ENCODE data around the gene CDC123.
"Not testable (repeated sequence)": the region's sequence is repeated elsewhere in the genome, so short reads cannot be mapped to it uniquely, and the experiment has no call there.

CDC123 gene

DNA sequence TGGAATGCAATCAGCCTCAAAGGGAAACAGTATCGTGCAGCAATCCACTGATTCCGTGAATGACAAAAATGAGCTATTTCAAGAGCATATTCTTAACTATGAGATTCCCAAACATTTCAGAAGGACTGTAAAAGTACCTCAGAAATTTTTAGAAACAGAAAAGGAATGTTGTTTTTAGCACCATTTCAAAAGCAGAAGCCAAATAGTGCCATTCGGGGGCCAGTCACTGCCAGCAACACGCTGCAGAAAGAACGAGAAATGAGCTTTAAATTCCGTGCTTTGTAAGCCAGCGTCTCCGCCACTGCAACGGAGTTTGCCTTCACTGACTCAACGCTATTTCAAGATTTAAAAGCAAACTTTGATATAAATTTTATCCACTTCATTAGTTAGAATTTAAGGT lies 6.6 kb upstream of the CDC123 start:
- in situ Hi-C loops (cut with HindIII; ENCODE audit: low sequenced_read_pairs) = no loop called here

DNA sequence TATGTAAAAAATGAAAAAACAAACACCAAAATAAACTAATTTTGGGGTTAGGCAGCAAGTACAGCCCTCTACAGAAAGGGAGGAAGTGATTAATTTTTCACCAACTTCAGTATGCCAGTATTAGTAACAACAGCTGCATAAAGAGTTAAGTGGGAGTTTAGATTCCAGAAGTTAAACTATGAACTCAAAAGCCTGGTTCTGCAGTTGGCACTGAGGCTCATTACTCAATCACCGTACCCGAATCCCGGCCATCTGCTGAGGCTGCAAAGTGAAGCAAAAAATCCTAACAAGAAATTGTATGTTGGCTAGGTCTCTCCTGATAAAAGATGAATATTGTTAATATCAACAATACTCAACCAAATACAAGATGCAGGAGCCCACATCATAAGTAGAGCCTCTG lies 4.3 kb upstream of the CDC123 start:
- in situ Hi-C loops (cut with HindIII; ENCODE audit: low sequenced_read_pairs) = no loop called here

DNA sequence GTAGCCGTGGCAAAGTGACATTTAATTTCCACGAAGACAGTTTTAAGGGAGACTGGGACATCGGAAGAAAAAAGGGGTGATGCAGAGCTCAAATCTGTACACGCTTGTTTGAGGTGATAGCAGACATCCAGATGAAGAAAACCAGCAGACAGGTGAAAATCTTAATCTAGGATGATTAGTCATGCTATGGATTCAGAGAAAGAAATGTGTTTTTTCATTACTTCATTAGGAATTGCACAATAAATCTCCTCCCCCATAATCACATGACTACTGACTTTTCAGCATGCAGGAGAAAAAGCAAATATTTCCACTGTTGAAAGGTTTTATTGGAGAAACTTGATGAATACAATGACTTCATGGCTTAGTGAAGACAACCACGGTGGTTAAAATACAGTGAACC lies 2.8 kb upstream of the CDC123 start:
- in situ Hi-C loops (cut with HindIII; ENCODE audit: low sequenced_read_pairs) = no loop called here

DNA sequence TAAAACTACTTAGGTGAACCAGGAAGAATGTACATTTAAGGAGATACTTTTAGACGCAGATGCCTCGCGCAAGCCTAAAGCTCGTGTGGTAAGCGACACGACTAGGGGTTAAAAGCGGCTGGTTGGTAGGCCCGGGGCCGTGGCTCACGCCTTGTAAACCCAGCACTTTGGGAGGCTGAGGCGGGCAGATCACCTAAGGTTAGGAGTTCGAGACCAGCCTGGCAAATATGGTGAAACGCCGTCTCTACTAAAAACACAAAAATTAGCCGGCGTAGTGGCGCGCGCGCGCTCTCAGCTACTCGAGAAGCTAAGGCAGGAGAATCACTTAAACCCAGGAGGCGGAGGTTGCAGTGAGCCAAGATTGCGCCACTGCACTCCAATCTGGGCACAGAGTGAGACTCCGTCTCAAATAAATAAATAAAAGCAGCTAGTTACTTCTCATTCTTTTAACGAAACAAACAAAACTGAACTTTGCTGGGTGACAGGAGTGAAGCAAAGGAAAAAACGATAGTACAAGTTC lies 1.2 kb upstream of the CDC123 start:
- in situ Hi-C loops (cut with HindIII; ENCODE audit: low sequenced_read_pairs) = no loop called here

DNA sequence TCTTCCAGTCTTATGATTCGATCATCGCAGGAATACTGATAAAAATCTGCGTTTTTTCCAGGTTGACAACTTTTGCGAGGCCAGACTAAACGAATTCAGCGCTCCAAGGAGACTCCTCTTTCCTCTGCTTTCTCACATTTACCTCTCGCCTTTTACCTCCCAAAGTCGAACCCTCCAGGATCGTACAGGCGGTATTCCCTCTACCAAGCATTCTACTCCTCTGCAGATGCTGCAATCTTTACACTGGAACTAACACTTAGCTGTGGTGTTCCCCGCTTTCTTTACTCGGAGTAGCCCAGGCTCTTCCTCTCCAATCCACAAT lies 746 bp upstream of the CDC123 start:
- in situ Hi-C loops (cut with HindIII; ENCODE audit: low sequenced_read_pairs) = no loop called here

DNA sequence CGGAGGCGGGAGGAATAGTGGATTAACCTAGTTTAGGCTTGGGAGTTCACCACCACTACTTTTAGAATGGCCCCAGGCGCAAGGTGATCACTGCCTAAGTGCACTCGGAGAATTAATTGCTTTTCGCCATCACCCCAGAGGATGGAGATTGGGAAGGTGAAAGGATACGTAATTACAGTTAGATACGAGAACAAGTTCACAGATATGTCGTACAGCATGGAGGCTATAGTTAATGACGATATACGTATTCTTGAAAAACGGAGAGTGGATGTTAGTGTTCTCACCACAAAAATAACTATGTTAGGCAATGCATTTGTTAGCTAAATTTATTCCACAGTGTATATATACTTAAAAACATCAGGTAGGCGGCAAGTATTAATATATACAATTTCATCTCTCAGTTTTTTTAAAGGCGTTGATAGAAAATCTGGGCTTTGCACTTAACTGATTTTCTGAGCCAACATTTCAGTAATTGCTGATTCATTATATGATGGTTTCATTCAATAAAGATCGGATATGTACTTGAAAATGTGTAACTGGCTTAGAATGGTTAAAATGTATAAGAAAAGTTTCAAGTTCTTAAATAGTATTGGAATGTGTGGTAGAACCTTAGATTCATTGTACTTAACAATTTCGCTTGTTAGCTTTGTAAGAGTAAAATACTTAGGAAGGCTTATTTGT lies 683 bp downstream of the CDC123 start:
- in situ Hi-C loops (cut with HindIII; ENCODE audit: low sequenced_read_pairs) = no loop called here

DNA sequence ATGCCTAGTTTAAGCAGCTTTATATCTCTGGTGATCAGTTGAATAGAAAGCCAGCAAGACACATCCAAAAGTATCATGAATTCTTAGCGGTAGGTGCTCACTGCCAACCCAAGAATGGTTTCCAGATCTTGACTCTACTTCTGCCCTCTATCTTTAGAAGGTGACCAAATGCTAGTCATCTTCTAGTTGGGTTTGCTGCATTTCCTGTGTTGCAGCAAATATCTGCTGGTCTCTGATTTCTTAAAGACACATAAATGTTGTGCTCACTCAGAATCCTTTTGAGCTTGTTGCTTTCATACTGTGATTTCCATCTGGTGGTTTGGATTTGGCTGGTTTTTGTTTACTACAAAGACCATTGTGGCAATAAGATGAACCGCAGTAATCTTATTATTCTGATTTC lies 2.2 kb downstream of the CDC123 start:
- in situ Hi-C loops (cut with HindIII; ENCODE audit: low sequenced_read_pairs) = no loop called here

DNA sequence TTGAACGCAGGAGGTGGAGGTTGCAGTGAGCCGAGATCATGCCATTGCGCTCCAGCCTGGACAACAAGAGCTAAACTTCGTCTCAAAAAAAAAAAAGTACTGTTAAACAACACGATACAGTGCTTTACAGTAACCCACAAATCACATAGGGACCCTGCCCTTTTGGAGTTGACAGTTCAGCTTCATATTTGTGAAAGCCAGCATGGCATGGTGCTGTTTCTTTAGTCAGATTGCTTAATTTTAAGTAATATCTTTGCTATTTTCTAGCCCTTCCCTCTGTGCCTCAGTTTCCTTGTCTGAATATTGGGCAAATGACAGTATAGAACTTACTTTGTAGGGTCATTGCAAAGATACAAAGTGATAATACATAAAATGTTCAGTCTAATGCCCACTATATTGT lies 4.9 kb downstream of the CDC123 start:
- in situ Hi-C loops (cut with HindIII; ENCODE audit: low sequenced_read_pairs) = loop anchor here (5.0 kb wide), 1 partner anchor 39 kb away; no protein-coding TSS in a partner anchor

DNA sequence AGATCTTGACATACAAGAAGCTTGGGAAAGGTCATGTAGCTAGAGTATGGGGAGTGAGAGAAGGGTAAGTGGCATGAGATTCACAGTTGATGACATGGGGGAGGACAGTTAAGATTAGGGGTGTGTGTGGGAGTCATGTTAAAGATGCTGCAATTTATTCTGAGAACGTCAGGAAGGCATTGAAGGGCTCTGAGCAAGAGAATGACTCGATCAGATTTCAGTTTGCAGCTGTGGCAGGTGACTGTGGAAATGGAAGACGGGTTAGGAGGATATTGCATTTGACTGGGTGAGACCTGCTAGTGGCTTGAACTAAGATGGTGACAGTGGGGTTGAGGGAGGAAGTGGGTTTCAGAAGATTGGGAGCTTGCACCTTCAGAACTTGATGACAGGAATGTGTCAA lies 5.6 kb downstream of the CDC123 start:
- in situ Hi-C loops (cut with HindIII; ENCODE audit: low sequenced_read_pairs) = loop anchor here (5.0 kb wide), 1 partner anchor 39 kb away; no protein-coding TSS in a partner anchor

DNA sequence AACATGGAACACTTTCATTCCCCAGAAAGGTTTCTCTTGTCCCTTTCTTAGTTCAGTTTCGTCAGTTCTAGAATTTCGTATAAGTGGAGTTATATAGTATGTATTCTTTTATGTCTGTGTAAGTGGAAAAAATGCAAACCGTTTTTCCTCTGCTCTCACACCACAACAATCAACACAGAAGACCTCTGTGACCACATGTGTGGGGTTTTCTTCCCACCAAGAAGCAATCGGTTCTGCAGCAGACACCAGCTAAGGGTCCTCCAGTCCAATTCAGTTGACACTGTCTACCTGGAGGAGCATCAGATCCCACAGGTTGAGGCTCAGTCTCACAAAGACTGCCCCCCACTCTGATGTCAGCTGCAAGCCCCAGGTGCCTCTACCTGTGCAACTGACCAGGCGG lies 6.2 kb downstream of the CDC123 start:
- in situ Hi-C loops (cut with HindIII; ENCODE audit: low sequenced_read_pairs) = loop anchor here (5.0 kb wide), 1 partner anchor 40 kb away; no protein-coding TSS in a partner anchor

DNA sequence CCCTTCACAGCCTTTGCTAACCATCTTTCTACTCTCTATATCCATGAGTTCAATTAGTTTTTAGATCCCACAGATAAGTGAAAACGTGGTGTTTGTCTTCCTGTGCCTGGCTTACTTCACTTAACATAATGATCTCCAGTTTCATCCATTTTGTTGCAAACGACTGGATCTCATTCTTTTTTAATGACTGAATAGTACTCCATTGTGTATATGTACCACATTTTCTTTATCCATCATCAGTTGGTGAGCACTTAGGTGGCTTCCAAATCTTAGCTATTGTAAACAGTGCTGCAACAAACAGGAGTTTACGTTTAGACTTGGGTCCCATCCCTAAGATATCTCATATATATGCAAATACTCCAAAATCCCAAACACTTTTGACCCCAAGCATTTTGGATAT lies 9.1 kb downstream of the CDC123 start:
- in situ Hi-C loops (cut with HindIII; ENCODE audit: low sequenced_read_pairs) = no loop called here

DNA sequence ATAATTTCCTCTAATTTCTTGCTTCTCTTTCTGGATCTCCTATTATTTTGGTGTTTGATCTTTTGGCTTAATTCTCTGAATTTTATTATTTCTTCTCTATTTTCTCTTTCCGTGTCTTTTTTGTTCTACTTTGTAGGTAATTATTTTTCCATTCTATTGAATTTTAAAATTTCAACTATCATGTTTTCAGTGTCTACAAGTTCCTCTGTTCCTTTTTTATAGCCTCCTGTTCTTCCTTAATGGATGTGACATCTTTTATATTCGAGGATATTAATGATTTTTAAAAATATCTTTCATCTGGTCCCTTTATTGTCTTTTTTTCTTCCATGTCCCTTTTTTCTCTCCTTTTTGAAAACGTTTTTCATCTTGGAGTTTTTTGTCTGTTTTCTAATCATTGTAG lies 11.1 kb downstream of the CDC123 start:
- in situ Hi-C loops (cut with HindIII; ENCODE audit: low sequenced_read_pairs) = no loop called here

DNA sequence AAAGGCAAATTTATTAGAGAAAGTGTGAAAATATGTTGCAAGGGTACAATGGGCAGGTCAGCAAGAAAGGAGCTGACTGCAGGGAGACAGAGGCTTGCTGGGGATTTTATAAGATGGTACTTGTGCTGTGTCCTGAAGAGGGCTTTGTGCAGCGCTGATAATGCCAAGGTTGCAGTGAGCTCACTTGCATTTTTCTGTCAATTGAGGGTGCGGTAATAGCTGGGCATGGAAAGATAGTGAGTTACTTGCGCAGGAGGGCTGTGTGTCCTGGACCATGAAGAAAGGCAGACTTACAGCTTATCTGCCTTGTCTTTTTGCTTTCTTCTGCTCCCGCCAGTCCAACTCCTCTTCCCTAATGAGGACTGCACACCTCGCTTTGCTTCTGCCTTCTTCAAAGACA lies 12.5 kb downstream of the CDC123 start:
- in situ Hi-C loops (cut with HindIII; ENCODE audit: low sequenced_read_pairs) = no loop called here

DNA sequence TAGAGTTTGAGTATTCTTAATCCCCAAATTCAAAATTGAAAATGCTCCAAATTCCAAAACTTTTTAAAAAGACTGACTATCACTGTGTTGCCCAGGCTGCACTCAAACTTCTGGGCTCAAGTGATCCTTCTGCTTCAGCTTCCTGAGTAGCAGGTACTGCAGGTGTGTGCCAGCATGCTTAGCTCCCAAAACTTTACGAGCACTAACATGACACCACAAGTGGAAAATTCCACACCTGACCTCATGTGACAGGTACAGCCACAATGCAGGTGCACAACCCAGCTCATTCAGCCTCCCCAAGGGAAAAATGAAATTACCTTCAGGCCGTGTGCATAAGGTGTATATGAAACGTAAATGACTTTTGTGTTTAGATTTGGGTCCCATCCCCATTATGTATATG lies 16.5 kb downstream of the CDC123 start:
- in situ Hi-C loops (cut with HindIII; ENCODE audit: low sequenced_read_pairs) = no loop called here

DNA sequence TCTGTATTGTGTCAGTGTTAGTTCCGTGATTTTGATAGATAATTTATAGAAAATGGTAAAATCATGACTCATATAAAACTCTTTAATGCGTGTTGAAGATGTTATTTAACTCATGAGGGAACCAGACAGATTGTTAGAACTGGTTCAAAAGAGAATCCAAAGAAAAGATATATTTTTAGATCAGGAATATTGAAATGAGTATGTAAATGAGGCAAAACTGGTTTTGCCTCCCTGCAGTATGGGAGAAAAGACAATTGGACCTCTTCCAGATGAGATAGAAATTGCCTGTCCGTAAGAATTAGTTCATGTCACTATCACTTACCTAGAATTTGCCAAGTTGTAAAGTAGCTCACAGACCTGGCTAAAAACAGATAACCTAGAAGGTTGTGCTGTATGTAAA lies 17.6 kb downstream of the CDC123 start:
- in situ Hi-C loops (cut with HindIII; ENCODE audit: low sequenced_read_pairs) = no loop called here

DNA sequence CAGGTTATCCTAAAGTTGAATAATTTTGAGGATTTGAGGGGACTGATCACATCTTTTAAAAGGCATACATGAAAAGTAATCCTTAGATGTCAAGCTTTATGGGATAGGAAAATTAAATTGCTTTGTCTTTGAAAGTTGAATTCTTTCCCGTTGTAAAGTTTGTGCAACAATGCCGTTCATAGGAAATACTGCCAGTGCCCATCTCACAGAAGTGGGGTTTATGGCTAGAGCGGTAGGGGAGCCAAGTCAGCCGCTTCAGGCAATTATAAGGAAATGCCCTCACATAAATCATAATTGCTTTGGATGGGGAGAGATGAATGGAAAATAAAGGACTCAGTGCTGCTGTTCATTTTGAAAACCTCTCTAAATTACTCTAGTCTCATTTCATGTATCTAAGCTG lies 18.1 kb downstream of the CDC123 start:
- in situ Hi-C loops (cut with HindIII; ENCODE audit: low sequenced_read_pairs) = no loop called here

DNA sequence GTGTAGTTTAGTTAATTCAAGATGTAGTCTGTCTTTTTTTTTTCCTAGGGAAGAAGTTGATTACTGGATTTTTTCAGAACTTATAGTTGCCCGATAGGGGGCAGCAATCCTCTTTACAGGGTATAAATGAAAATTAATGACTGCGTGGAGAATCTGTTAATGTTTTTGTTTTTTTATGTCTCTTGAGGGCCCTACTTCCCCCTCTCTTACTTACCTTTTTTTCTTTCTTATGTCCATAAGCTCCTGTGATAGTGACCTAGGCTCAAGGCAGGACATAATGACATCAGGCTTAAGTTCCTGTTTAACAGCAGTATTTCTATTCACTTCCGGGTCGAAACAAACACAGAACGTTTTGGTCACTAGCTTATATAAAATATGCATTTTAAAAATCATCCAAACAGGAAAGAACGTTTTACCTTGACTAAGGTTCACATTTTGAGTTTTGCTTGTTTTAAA lies 18.8 kb downstream of the CDC123 start:
- in situ Hi-C loops (cut with HindIII; ENCODE audit: low sequenced_read_pairs) = no loop called here

DNA sequence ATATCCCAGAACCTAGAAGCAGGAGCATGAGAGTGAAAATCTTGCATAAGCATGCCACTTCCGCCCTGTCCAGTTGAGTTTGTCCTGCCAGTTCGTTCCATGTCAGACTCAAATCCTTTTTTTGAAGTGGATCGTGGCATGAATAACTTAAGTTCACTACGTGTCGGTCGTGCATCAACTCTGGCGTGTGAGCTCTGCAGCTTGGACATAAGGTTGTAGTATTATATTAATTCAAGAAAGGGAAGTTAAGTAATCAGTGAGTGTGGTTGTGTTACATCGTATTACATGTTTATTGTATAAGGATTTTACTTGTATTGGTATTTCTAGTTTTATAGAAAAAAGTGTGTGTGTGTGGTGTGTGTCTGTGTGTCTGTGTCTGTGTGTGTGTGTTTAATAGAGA lies 23.0 kb downstream of the CDC123 start:
- in situ Hi-C loops (cut with HindIII; ENCODE audit: low sequenced_read_pairs) = no loop called here

DNA sequence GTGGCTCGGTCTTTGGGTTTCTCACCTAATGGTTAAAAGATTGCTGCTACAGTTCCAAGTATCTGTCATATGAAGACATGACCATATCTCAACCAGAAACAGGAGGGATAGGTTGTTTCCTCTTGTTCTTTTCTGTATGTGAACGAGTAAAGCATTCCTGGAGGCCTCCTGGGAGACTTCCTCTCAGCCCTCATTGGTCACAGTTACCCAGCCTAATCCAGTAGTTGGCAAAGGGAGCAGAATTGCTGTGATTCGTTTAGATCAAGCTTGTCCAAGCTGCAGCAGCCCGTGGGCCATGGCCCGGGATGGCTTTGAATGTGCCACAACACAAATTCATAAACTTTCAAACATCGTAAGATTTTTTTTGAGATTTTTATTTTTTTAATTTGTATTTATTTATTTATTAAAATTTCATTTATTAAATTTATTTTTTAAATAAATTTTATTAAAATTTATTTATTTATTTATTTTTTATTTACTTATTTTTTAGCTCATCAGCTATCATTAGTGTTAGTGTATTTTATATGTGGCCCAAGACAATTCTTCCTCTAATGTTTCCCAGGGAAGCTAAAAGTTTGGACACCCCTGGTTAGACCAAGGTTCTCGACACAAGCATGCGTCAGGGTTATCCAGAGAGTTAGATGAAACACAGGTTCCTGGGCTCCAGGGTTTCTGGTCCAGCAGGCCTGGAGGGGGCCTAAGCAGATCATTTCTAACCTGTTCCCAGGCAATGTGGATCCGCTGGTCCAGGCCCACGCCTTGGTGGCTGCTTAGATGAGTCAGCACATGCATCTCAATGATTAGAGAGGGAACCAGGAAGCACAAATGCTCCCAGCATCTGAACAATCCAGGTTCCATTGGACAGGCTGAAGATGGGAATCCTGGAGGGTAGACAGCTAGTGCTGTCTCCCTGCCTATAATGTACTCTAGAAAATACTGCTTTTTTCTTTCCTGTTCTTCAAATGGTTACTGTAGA lies 25.6 kb downstream of the CDC123 start:
- in situ Hi-C loops (cut with HindIII; ENCODE audit: low sequenced_read_pairs) = no loop called here

DNA sequence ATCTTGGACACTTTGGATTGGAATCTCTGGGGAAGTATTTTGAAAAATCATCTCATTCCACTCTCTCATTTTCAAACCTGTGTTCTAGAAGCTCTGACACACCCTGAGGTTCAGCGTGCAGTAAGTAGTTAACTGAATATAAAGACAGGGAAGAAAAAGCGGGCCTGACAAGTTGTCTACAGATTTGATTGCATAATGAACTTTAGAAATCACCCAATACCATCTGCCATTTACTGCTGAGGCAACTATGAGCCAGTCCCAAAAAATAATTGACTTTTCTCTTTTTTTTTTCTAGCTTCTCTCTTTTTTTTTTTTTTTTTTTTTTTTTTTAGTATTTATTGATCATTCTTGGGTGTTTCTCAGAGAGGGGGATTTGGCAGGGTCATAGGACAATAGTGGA lies 29.5 kb downstream of the CDC123 start:
- in situ Hi-C loops (cut with HindIII; ENCODE audit: low sequenced_read_pairs) = no loop called here

DNA sequence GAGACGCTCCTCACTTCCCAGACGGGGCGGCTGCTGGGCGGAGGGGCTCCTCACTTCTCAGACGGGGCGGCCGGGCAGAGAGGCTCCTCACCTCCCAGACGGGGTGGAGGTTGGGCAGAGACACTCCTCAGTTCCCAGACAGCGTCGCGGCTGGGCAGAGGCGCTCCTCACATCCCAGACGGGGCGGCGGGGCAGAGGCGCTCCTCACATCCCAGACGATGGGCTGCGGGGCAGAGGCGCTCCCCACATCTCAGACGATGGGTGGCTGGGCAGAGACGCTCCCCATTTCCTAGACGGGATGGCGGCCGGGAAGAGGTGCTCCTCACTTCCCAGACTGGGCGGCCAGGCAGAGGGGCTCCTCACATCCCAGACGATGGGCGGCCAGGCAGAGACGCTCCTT lies 30.4 kb downstream of the CDC123 start:
- in situ Hi-C loops (cut with HindIII; ENCODE audit: low sequenced_read_pairs) = not testable (repeated sequence)

DNA sequence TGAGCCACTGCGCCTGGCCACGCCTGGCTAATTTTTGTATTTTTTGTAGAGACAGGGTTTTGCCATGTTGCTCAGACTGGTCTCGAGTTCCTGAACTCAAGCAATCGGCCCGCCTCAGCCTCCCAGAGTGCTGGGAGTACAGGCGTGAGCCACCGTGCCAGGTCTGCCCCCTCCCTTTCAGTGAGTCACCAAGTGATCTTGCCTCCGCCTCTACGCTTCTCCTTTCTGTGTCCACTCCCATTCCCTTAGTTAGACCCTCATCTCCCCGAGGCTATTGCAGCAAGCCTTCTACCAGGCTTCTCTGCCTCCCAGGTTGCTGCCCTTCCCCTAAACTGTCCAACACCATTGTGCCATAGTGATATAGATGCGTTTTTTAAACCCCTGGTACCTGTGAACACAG lies 32.9 kb downstream of the CDC123 start:
- in situ Hi-C loops (cut with HindIII; ENCODE audit: low sequenced_read_pairs) = no loop called here
